Skin of body (tissue), 3 donors: ENCODE data around the gene FAM149A. TPM values are rescaled to one million over a fixed set of nuclear protein-coding genes. Genes with fewer than 3 reads are reported as not detected.

Experiments used
- DNase-seq: peaks from one replicate; lab custom pipeline; 2025; lab: John Stamatoyannopoulos, UW
- small RNA-seq: library from RNA; depleted of rRNA; stranded (forward); fragments of <200 nt; gene quantifications from one replicate; pipeline ENCODE3, GENCODE V24; 2014; ENCODE audit warnings: low replicate concordance
- total RNA-seq: library from RNA; depleted of rRNA; stranded (reverse); fragments of >200 nt; gene quantifications from one replicate; pipeline ENCODE4 v1.2.3, GENCODE V29; 2014

Gene FAM149A
- total RNA-seq, 1 donor from 2014 or later: 5.3 TPM

DNA sequence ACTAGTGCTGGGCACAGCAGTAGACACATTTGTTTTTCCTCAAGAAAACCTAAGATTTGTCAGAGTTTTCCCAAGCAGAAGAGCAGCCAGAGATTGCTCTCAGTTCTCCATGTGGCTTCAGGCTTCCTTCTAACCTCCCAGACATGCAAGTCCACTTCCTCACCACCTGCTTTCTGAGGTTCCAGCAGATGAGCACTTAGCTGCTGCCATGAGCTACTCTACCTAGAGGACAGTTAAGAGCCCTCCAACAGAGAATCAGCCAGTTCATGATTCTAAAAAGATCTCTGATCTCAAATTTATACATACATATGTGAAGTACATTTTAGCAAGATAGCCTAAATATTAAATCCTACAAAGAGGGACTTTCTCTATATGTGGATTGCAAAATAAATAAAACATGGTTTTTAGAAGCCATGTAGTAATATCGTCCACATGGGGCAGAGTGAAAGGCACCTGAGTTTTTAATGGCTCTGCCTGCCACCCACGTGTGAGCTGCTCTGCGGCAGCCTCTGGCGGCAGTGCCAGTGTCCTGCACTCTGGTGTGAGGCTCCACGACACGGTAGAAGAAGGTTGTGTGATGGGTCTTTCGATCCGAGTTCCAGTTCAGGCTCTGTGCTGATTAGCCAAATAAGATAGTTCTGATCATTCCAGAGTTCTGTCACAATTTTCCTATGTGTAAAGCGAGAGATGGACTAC lies 97.2 kb downstream of the FAM149A start:
- DNase-seq: no peak

- DNase-seq: no peak
Observed at GRCh38 chr4:186202490-186203140, 98.1 kb downstream of the FAM149A start.

DNA sequence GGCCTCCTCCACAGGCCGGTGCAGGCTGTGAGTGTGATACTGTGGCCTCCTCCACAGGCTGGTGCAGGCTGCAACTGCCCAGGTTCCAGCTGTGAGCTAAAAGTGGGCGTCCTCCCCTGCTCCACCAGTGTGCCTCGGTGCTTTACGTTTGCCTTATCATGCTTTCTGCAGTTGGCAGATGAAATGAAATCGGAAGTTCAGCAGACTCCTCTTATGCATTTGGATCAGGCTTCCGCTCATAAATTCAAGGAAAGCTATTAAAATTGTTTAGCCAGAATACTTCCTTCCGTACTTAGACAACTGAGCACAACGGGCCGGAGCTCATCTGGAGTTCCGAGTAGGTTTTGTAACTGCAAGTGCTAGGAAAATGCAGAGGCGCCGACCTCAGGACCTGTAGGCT lies 98.9 kb downstream of the FAM149A start:
- DNase-seq: peak; percentile 3

GRCh38 chr4:186204103-186204559 lies 99.6 kb downstream of the FAM149A start:
- no peak for DNase-seq

- DNase-seq: no peak
Observed at GRCh38 chr4:186204686-186205085, 100.2 kb downstream of the FAM149A start.

DNA sequence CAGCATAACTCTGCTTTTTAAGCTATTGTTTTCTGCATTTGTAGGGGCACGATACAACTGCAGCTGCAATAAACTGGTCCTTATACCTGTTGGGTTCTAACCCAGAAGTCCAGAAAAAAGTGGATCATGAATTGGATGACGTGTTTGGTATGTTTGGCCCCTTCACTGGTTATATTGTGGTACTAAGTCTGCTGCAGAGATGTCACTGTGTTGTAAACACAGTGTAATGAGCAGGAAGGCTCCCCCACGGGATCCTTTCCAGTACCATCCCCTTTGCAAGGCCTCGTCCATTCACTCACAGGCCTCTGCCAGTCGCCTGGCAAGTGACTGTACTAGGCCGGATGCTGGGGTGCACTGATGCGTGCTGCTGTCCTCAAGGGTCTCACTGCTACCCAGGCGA lies 100.7 kb downstream of the FAM149A start:
- no peak for DNase-seq

DNA sequence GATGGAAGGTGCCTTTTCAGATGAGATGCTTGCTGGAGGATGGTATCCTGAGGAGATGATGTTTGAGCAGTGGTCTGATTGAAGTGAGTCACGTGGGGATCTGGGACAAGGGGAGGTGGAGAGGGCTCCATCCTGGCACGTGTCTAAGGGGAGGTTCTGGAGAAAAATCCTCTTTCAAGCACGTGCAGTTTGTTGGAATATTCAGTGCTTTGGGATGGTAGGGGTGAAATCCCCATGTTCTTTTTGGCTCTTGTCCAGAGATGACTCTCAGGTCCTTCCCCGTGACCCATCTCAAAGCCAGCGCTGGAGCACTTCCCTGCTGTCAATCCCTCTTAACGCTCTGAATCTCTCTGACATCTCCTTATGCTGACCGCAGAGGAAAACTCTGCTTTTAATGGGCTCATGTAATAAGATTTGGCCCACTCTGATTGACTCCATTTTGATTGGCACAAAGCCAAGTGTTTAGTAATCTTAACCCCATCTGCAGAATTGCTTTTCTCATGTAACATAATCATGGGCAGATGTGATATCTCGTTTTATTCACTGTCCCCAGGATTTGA lies 112.0 kb downstream of the FAM149A start:
- peak; percentile 40 for DNase-seq

DNA sequence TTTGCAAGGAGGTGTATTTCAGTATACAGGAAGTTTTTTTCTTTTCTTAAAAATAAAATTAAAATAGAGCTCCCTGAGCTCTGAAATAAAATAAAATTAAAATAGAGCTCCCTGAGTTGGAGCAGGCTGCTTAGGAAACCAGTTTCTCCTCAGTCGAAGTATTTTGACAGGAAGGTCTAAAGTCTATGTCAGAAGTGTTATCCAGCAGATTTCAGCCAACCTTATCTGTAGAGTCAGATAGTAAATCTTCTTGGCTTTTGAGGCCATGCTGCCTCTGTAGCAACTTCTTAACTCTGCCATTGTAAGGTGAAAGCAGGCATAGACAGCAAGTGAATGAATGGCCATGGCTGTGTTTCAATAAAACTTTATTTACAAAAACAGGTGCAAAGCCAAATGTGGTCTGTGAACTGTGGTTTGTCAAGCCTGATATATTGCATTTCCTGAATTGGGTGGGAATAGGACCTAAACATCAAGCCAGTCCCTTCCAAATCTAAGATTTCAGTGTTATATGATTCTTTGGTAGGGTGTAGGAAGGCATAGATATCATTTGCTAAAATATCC lies 113.3 kb downstream of the FAM149A start:
- DNase-seq: no peak

DNA sequence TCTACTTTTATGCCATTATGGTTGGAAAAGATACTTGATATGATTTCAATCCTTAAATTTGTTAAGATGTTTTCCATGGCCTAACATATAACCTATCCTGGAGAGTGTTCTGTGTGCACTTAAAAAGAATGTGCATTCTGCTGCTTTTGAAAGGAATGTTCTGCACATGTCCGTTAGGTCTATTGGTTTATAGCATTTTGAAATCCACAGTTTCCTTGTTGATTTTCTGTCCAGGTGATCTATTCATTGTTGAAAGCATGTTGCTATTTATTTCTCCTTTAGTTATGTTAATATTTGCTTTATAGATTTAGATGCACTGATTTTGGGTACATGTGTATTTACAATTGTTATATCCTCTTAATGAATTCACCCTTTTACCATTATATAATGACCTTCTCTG lies 117.1 kb downstream of the FAM149A start:
- no peak for DNase-seq

Small RNA genes lying within 50 kb of the gene (small RNA-seq; reads per million reads assigned to genes)
- not detected for gene RF00322

Other genes with a start within 250 kb of the FAM149A start
- 2.8 TPM for gene TLR3, start 35.5 kb upstream of the FAM149A start, total RNA-seq
- 11.6 TPM for gene CYP4V2, start 86.9 kb downstream of the FAM149A start, total RNA-seq
- 0.20 TPM for gene KLKB1, start 122.8 kb downstream of the FAM149A start, total RNA-seq
- not detected for gene F11, start 161.5 kb downstream of the FAM149A start, total RNA-seq